WERI-Rb-1 (cell line): ENCODE measurements around the gene ADAM8.

Experiments used
- DNase-seq: peaks from one replicate; pipeline ENCODE4 v3.0.0-alpha.2; 2020
- H3K27ac ChIP-seq: fragments of 250-450 bp; sonication (Bioruptor Pico); 2 replicates; pipeline ENCODE4 v1.5.1; 2020; ENCODE audit warnings: mild to moderate bottlenecking, moderate library complexity
- H3K27me3 ChIP-seq: fragments of 250-450 bp; sonication (Bioruptor Pico); 2 replicates; pipeline ENCODE4 v1.5.1; 2021; ENCODE audit warnings: mild to moderate bottlenecking, low read depth, moderate library complexity; ENCODE audit not compliant: insufficient read depth, severe bottlenecking
- H3K36me3 ChIP-seq: fragments of 250-450 bp; sonication (Bioruptor Pico); 2 replicates; pipeline ENCODE4 v1.5.1; 2020; ENCODE audit warnings: mild to moderate bottlenecking, moderate library complexity
- H3K4me3 ChIP-seq: 2 replicates; pipeline ENCODE4 v1.5.1; 2011; ENCODE audit warnings: low read depth, mild to moderate bottlenecking, control low read depth, low read length
- H3K9me3 ChIP-seq: fragments of 250-450 bp; sonication (Bioruptor Pico); 2 replicates; pipeline ENCODE4 v1.5.1; 2021; ENCODE audit warnings: mild to moderate bottlenecking, moderate library complexity; ENCODE audit not compliant: severe bottlenecking
- TF ChIP-seq, protein P1 (sequence below): IDR thresholded peaks from 2 replicates; pipeline ENCODE4 v1.5.1; 2011; ENCODE audit warnings: low read depth, mild to moderate bottlenecking, control low read depth, inconsistent platforms, low read length

ADAM8 gene

DNA sequence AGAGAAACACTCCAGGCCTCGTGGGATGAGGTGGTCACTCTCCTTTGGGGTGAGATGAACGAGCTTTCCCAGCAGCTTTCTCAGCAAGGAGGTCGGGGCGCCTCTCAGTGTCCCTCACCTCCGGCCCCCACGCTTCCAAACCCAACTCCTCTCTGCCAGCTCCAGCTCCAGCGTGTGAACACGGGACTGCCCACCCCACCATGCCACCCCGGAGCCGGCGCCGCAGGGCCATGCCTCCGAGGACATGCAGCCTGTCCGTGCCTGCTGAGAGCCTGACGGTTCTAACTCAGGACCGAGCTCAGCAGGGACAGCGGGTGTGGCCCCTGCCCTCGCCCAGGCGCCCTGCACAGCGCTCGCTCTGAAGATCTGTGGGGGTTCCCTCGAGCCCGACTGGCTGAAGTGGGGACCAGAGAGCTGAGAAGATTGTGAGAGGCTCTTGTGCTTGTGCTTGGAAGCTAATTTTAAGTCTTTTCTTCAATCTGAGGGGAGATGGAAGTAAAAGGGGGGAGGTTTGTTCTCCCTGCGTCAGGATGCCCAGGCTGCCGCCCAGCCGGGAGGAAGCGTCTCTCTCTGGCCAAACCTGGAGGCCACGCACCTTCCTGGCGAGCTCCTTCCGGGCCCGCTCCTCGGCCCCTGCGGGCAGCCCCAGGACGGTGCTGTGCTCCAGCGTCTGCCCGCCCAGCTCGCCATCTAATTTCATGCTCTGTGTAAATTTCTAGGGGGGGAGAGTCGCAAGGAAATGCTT, 5.1 kb upstream of the ADAM8 start:
- Histone ChIP-seq H3K36me3 (peaks cover 47% of the 10 kb centered on the region), H3K9me3 (no peaks in the 10 kb centered on the region), H3K4me3 (no peak overlapping the region), H3K27me3 (no peaks in the 10 kb centered on the region), H3K27ac (no peak overlapping the region)
- no peak for DNase-seq
- TF ChIP-seq, protein P1, sequence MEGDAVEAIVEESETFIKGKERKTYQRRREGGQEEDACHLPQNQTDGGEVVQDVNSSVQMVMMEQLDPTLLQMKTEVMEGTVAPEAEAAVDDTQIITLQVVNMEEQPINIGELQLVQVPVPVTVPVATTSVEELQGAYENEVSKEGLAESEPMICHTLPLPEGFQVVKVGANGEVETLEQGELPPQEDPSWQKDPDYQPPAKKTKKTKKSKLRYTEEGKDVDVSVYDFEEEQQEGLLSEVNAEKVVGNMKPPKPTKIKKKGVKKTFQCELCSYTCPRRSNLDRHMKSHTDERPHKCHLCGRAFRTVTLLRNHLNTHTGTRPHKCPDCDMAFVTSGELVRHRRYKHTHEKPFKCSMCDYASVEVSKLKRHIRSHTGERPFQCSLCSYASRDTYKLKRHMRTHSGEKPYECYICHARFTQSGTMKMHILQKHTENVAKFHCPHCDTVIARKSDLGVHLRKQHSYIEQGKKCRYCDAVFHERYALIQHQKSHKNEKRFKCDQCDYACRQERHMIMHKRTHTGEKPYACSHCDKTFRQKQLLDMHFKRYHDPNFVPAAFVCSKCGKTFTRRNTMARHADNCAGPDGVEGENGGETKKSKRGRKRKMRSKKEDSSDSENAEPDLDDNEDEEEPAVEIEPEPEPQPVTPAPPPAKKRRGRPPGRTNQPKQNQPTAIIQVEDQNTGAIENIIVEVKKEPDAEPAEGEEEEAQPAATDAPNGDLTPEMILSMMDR, result no peak

DNA sequence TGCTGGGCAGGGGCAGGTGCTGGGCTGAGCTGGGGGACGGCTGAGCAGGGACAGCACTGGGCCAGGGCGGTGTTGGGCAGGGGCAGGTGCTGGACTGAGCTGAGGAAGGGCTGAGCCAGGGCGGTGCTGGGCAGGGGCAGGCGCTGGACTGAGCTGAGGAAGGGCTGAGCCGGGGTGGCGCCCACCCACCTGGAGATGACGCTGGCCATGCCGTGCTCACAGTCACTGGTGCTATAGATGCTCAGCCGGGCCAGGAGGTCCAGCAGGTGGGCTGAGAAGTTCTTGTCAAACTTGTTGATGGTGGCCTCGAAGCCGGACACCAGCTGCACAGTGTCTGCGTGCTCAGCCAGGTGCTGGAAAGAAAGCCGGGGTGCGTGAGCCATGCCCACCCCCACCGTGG, 4.4 kb upstream of the ADAM8 start:
- H3K27ac ChIP-seq, result no peak overlapping the region
- no peaks in the 10 kb centered on the region for H3K9me3 ChIP-seq
- peaks cover 6% of the 10 kb centered on the region for H3K27me3 ChIP-seq
- H3K4me3 ChIP-seq, result no peak overlapping the region
- no peak for DNase-seq
- peaks cover 40% of the 10 kb centered on the region for H3K36me3 ChIP-seq
- TF ChIP-seq, protein P1, result no peak

DNA sequence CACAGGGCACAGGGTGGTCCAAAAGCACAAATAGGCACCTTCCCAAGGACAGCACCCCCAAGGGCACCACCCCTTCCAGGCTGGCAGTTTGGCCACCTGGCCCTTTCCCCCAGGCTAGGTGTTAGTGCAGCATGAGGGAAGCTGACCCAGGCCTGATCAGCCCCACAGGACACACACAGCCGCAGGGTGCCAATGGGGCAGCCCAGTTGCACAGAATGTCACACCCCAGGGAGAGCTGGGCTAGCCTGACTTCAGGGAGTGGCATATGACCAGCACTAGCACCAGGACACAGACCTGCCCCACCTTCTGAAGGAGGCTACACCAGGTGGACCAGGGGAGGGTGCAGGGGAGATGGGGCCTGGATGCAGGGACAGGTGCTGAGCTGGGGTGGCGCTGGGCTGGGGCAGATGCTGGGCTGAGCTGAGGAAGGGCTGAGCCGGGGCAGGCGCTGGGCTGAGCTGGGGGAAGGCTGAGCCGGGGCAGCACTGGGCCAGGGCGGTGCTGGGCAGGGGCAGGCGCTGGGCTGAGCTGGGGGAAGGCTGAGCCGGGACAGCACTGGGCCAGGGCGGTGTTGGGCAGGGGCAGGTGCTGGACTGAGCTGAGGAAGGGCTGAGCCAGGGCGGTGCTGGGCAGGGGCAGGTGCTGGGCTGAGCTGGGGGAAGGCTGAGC, 3.9 kb upstream of the ADAM8 start:
- Histone ChIP-seq H3K9me3 (no peaks in the 10 kb centered on the region), H3K4me3 (no peak overlapping the region), H3K36me3 (peaks cover 37% of the 10 kb centered on the region), H3K27ac (no peak overlapping the region), H3K27me3 (peaks cover 10% of the 10 kb centered on the region)
- DNase-seq, result no peak
- TF ChIP-seq, protein P1, result no peak

DNA sequence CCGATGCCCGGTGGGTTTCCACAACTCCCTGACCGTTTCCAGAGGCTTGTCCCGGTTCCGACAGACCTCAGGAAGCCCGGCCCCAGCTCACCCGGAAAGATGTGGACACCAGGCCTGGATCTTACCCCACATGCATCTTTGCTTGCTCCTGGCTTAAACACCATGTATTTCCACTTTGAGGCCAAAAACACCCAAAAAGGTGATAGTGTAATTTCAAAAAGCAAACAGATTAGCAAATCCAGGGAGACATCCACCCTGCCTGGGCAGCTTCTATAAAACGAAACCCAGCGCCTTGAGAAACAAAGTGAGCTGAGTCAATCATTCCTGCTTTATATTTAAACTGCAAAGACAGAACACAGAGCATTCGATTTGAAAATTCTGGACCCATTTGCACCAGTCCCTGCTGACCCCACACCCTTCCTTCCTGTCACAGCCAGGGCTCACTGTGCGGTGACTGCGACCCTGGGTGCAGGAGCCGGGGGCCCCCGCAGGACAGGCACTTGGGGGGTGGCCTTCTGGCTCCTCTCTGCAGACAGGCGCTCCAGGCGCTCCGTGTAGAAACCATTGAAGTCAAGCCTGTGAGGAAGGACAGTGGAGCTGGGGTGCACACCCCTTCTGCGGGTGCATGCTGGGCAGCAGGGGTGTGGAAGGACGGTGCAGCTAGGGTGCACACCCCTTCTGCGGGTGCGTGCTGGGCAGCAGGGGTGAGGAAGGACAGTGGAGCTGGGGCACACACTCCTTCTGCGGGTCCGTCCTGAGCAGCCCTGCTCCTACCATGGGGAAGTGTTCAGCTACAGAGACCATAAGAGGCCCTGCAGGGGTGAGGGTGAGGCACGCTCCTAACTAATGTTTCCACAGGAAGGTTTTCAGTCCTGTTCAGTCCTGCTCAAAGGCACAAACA, 2.9 kb upstream of the ADAM8 start:
- Histone ChIP-seq H3K36me3 (peaks cover 27% of the 10 kb centered on the region), H3K27ac (no peak overlapping the region), H3K9me3 (no peaks in the 10 kb centered on the region), H3K27me3 (peaks cover 10% of the 10 kb centered on the region), H3K4me3 (no peak overlapping the region)
- no peak for DNase-seq
- TF ChIP-seq, protein P1, result no peak

DNA sequence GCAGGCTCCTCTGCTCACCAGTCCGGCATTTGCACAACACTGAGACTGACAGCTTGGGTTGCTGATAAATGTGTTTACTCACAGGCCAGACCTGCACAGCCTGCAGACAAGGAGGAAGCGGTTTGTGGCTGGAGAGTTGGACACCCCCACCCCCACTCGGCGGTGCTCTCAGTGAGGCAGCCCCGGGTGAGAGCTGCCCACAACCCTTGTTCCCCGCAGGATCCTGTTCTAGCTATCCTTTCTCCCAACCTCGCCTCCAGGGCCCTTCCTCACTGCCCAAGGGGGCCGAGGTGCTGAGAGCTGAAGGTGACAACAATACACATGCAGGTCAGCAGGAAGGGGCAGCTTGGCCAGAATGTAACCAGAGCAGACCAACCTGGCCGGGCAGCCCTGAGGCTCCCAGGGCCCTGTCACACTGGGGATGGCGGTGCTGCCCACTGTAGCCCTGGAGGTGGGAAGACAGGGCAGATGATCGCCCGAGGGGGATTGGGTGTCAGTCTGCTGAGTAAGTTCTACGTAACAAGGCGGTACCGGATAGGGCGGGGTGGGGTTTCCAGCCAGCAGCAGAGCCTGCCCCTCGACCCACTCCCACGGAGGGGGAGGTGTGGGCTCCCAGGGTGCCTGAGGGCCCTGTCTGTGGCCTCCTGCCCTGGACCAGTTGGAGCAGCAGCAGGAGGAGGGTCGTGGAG, 2.1 kb upstream of the ADAM8 start:
- peaks cover 19% of the 10 kb centered on the region for H3K36me3 ChIP-seq
- TF ChIP-seq, protein P1, result no peak
- no peak overlapping the region for H3K27ac ChIP-seq
- no peak overlapping the region for H3K4me3 ChIP-seq
- DNase-seq, result no peak
- peaks cover 10% of the 10 kb centered on the region for H3K27me3 ChIP-seq
- H3K9me3 ChIP-seq, result no peaks in the 10 kb centered on the region
